ACHN (cell line): ENCODE data around the gene ACTN2.

Source experiments
- DNase-seq: peaks from one replicate; pipeline ENCODE4 v3.0.0-alpha.2; 2015
- in situ Hi-C: cut with HindIII; loops from 2 replicates; pipeline ENCODE4 v1.10.0; 2017; ENCODE audit warnings: low sequenced_read_pairs, low pct_ligation_motif_present, low pct_unique_long_range_greater_than_20kb

ACTN2 gene

GRCh38 chr1:236759252-236759859 is 73.1 kb downstream of the ACTN2 start:
- in situ Hi-C loops: no loop called here
- DNase-seq: peak; percentile 61

- DNase-seq: no peak
- in situ Hi-C loops: no loop called here
These were observed 74.2 kb downstream of the ACTN2 start for GRCh38 chr1:236760480-236760879.

- no peak for DNase-seq
- in situ Hi-C loops: no loop called here
These were observed 74.7 kb downstream of the ACTN2 start for GRCh38 chr1:236760986-236761385.

GRCh38 chr1:236761397-236762132 is 75.3 kb downstream of the ACTN2 start:
- DNase-seq: no peak
- in situ Hi-C loops: no loop called here

GRCh38 chr1:236762410-236762809 is 76.1 kb downstream of the ACTN2 start:
- DNase-seq: no peak
- in situ Hi-C loops: no loop called here

- in situ Hi-C loops: no loop called here
- no peak for DNase-seq
These were observed 79.5 kb downstream of the ACTN2 start for GRCh38 chr1:236765831-236766230.

GRCh38 chr1:236766506-236766905 is 80.2 kb downstream of the ACTN2 start:
- DNase-seq: no peak
- in situ Hi-C loops: no loop called here

- no peak for DNase-seq
- in situ Hi-C loops: no loop called here
These were observed 81.0 kb downstream of the ACTN2 start for GRCh38 chr1:236767276-236767675.

- peak; percentile 6 for DNase-seq
- in situ Hi-C loops: no loop called here
These were observed 82.3 kb downstream of the ACTN2 start for GRCh38 chr1:236768601-236769000.

GRCh38 chr1:236773919-236774318 is 87.6 kb downstream of the ACTN2 start:
- in situ Hi-C loops: no loop called here

GRCh38 chr1:236774926-236775325 is 88.6 kb downstream of the ACTN2 start:
- in situ Hi-C loops: no loop called here
- peak; percentile 51 for DNase-seq

More at GRCh38 chr1:236773919-236774318, 87.6 kb downstream of the ACTN2 start:
- no peak for DNase-seq

GRCh38 chr1:236779312-236779711 is 93.0 kb downstream of the ACTN2 start:
- DNase-seq: no peak
- in situ Hi-C loops: no loop called here

GRCh38 chr1:236785477-236785876 is 99.2 kb downstream of the ACTN2 start:
- in situ Hi-C loops: no loop called here
- DNase-seq: no peak

GRCh38 chr1:236786453-236786852 is 100.2 kb downstream of the ACTN2 start:
- in situ Hi-C loops: no loop called here
- DNase-seq: no peak

- in situ Hi-C loops: no loop called here
- DNase-seq: no peak
These were observed 108.3 kb downstream of the ACTN2 start for GRCh38 chr1:236794585-236795034.

- in situ Hi-C loops: no loop called here
- peak; percentile 100 for DNase-seq
These were observed 108.9 kb downstream of the ACTN2 start, which contains the start of gene MTR for GRCh38 chr1:236795035-236795756. Gene MTR (plus strand): TSS chr1:236795292. CDS start chr1:236795704, 412 bp downstream.

GRCh38 chr1:236795757-236796667 is 109.7 kb downstream of the ACTN2 start:
- in situ Hi-C loops: no loop called here
- peak; percentile 60 for DNase-seq

GRCh38 chr1:236799001-236799400 is 112.7 kb downstream of the ACTN2 start:
- DNase-seq: no peak
- in situ Hi-C loops: no loop called here
